ENCODE data around the gene ZNF778. TPM values are rescaled to one million over a fixed set of nuclear protein-coding genes. Genes with fewer than 3 reads are reported as not detected.
A peak's percentile ranks its signal among the peaks of the same experiment; 100 is the strongest.

ZNF778 gene
- total and polyA plus RNA-seq, 2 of the 13 experiments (the other 11 are each of a cell fraction or from before 2014, with no cell fraction given): 3.8 to 7.2 TPM

GRCh38 chr16:89198417-89199240, 18.9 kb upstream of the ZNF778 start (continued):
- TF ChIP-seq GLI4 (CRISPR knock-in tag; IDR thresholded peaks at IDR 0.05; ENCODE audit: borderline replicate concordance): no peak
- no peak for TF ChIP-seq ARHGAP35 (CRISPR knock-in tag; IDR thresholded peaks at IDR 0.05; ENCODE audit: borderline replicate concordance)
- TF ChIP-seq TIGD3 (CRISPR knock-in tag; IDR thresholded peaks at IDR 0.05; ENCODE audit: borderline replicate concordance): no peak
- TF ChIP-seq, protein P1, sequence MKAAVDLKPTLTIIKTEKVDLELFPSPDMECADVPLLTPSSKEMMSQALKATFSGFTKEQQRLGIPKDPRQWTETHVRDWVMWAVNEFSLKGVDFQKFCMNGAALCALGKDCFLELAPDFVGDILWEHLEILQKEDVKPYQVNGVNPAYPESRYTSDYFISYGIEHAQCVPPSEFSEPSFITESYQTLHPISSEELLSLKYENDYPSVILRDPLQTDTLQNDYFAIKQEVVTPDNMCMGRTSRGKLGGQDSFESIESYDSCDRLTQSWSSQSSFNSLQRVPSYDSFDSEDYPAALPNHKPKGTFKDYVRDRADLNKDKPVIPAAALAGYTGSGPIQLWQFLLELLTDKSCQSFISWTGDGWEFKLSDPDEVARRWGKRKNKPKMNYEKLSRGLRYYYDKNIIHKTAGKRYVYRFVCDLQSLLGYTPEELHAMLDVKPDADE (CRISPR knock-in tag; IDR thresholded peaks at IDR 0.05): no peak
- TF ChIP-seq REPIN1 (CRISPR knock-in tag; IDR thresholded peaks at IDR 0.05; ENCODE audit: borderline replicate concordance, low read depth): peak; percentile 2; the same call in 1 of the 2 replicates
- TF ChIP-seq ZNF143 (CRISPR knock-in tag; IDR thresholded peaks at IDR 0.05): no peak
- no peak for TF ChIP-seq RBM39 (IDR thresholded peaks at IDR 0.05; ENCODE audit: low read depth, low read length, poor library complexity, severe bottlenecking)
- TF ChIP-seq XRCC5 (optimal IDR thresholded peaks at IDR 0.05; ENCODE audit: low read length): peak; percentile 14
- no peak for TF ChIP-seq FOXA3 (CRISPR knock-in tag; IDR thresholded peaks at IDR 0.05)
- TF ChIP-seq, protein P2, sequence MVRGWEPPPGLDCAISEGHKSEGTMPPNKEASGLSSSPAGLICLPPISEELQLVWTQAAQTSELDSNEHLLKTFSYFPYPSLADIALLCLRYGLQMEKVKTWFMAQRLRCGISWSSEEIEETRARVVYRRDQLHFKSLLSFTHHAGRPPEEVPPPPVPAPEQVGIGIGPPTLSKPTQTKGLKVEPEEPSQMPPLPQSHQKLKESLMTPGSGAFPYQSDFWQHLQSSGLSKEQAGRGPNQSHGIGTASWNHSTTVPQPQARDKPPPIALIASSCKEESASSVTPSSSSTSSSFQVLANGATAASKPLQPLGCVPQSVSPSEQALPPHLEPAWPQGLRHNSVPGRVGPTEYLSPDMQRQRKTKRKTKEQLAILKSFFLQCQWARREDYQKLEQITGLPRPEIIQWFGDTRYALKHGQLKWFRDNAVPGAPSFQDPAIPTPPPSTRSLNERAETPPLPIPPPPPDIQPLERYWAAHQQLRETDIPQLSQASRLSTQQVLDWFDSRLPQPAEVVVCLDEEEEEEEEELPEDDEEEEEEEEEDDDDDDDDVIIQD (CRISPR knock-in tag; IDR thresholded peaks at IDR 0.05; ENCODE audit: low read depth): no peak
- TF ChIP-seq, protein P3, sequence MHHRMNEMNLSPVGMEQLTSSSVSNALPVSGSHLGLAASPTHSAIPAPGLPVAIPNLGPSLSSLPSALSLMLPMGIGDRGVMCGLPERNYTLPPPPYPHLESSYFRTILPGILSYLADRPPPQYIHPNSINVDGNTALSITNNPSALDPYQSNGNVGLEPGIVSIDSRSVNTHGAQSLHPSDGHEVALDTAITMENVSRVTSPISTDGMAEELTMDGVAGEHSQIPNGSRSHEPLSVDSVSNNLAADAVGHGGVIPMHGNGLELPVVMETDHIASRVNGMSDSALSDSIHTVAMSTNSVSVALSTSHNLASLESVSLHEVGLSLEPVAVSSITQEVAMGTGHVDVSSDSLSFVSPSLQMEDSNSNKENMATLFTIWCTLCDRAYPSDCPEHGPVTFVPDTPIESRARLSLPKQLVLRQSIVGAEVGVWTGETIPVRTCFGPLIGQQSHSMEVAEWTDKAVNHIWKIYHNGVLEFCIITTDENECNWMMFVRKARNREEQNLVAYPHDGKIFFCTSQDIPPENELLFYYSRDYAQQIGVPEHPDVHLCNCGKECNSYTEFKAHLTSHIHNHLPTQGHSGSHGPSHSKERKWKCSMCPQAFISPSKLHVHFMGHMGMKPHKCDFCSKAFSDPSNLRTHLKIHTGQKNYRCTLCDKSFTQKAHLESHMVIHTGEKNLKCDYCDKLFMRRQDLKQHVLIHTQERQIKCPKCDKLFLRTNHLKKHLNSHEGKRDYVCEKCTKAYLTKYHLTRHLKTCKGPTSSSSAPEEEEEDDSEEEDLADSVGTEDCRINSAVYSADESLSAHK (CRISPR knock-in tag; IDR thresholded peaks at IDR 0.05; ENCODE audit: borderline replicate concordance): no peak
- TF ChIP-seq SNAPC2 (CRISPR knock-in tag; IDR thresholded peaks at IDR 0.05): no peak
- no peak for TF ChIP-seq ZNF557 (CRISPR knock-in tag; IDR thresholded peaks at IDR 0.05)
- no peak for TF ChIP-seq IRX3 (CRISPR knock-in tag; IDR thresholded peaks at IDR 0.05; ENCODE audit: borderline replicate concordance, low read depth)
- no peak for TF ChIP-seq FOSL2 (CRISPR knock-in tag; IDR thresholded peaks at IDR 0.05)
- no peak for TF ChIP-seq ARNTL (CRISPR knock-in tag; IDR thresholded peaks at IDR 0.05)
- no peak for TF ChIP-seq ZFP1 (CRISPR knock-in tag; IDR thresholded peaks at IDR 0.05)
- TF ChIP-seq PPARG (CRISPR knock-in tag; conservative IDR thresholded peaks at IDR 0.05): no peak
- TF ChIP-seq GMEB1 (CRISPR knock-in tag; IDR thresholded peaks at IDR 0.05; ENCODE audit: borderline replicate concordance): no peak; the same call in 1 of the 2 replicates
- TF ChIP-seq ZBTB3 (CRISPR knock-in tag; IDR thresholded peaks at IDR 0.05; ENCODE audit: borderline replicate concordance, low read depth): no peak
- peak; percentile 36; the same call in 1 of the 2 replicates for TF ChIP-seq TGIF2 (CRISPR knock-in tag; IDR thresholded peaks at IDR 0.05)

Measured in HepG2 (cell line).